ENCODE results near the gene SLC25A4. TPM values are rescaled to one million over a fixed set of nuclear protein-coding genes. Genes with fewer than 3 reads are reported as not detected.
A peak's percentile ranks its signal among the peaks of the same experiment; 100 is the strongest.

The SLC25A4 gene
- total and polyA plus RNA-seq, 12 donors = 14.0 to 42.1 (median 28.9) TPM

DNA sequence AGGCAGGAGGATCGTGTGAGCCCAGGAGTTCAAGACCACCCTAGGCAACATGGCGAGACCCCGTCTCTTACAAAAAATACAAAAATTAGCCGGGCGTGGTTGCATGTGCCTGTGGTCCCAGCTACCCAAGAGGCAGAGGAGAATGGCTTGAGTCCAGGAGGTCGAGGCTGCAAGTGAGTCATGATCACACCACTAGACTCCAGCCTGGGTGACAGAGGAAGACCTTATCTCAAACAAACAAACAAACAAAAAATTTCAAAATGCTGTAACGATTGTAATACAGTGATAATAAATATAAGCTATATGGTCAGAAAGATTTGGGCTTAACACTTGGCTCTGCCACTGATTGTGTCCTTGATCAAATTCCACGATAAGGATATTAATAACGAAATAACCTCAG is 24.2 kb downstream of the SLC25A4 start:
- no peaks in the 10 kb centered on the region for H3K27me3 ChIP-seq
- peak in 6 of 7 donors; percentile 30 to 74 (median 58) for DNase-seq
- 64 to 72% (median 67%) methylated on average over 9 of the region's 9 CpGs for WGBS, 4 donors
- no peak overlapping the region for H3K27ac ChIP-seq
- no peak overlapping the region for H3K4me3 ChIP-seq
- no peak for TF ChIP-seq POLR2A (IDR thresholded peaks at IDR 0.05)
- TF ChIP-seq, protein P1, sequence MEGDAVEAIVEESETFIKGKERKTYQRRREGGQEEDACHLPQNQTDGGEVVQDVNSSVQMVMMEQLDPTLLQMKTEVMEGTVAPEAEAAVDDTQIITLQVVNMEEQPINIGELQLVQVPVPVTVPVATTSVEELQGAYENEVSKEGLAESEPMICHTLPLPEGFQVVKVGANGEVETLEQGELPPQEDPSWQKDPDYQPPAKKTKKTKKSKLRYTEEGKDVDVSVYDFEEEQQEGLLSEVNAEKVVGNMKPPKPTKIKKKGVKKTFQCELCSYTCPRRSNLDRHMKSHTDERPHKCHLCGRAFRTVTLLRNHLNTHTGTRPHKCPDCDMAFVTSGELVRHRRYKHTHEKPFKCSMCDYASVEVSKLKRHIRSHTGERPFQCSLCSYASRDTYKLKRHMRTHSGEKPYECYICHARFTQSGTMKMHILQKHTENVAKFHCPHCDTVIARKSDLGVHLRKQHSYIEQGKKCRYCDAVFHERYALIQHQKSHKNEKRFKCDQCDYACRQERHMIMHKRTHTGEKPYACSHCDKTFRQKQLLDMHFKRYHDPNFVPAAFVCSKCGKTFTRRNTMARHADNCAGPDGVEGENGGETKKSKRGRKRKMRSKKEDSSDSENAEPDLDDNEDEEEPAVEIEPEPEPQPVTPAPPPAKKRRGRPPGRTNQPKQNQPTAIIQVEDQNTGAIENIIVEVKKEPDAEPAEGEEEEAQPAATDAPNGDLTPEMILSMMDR (IDR thresholded peaks at IDR 0.05) = no peak
- no peaks in the 10 kb centered on the region for H3K9me3 ChIP-seq (replicated peaks in 1 of 3)
- peaks cover 0 to 10% of the 10 kb centered on the region in 2 donors for H3K4me1 ChIP-seq (replicated peaks in 1 of 2)
- peaks cover 0 to 14% of the 10 kb centered on the region in 2 donors for H3K36me3 ChIP-seq (replicated peaks in 1 of 2)
- intact Hi-C loops (cut with DNase I) = no loop called here

DNA sequence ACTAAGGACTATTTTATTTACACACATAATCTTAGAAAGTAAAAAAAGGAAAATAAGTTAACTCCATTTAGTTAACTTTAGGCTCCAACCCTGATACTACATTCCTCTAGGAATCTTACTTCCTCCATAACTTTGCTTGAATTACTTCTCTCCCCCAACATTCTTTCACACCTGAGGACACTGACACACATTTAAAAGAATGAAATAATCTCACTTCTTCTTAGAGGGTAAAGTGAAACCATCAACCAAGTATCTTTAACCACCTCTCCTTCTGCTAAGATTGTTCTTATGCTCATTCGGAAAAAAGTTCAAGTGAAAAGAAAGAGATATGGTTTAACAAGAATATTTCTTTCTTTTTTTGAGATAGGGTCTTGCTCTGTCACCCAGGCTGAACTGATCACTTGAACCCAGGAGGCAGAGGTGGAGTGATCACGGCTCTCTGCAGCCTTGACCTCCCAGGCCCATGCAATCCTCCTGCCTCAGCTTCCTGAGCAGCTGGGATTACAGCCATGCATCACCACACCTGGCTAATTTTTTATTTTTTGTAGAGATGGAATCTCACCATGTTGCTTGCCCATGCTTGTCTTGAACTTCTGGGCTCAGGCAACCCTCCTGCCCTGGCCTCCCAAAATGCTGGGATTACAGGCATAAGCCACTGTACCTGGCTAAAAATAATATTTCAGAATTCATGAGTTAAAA is 28.5 kb downstream of the SLC25A4 start:
- 75 to 94% (median 82%) methylated on average over 2 of the region's 2 CpGs for WGBS, 4 donors
- no peaks in the 10 kb centered on the region for H3K27me3 ChIP-seq
- H3K36me3 ChIP-seq (replicated peaks in 1 of 2) = peaks cover 0 to 9% of the 10 kb centered on the region in 2 donors
- peaks cover 0 to 6% of the 10 kb centered on the region in 2 donors for H3K4me1 ChIP-seq (replicated peaks in 1 of 2)
- no peak overlapping the region for H3K4me3 ChIP-seq
- no peak for TF ChIP-seq POLR2A (IDR thresholded peaks at IDR 0.05)
- TF ChIP-seq, protein P1 (IDR thresholded peaks at IDR 0.05) = no peak
- no peak for DNase-seq
- no peaks in the 10 kb centered on the region for H3K9me3 ChIP-seq (replicated peaks in 1 of 3)
- H3K27ac ChIP-seq = no peak overlapping the region
- intact Hi-C loops (cut with DNase I) = no loop called here

DNA sequence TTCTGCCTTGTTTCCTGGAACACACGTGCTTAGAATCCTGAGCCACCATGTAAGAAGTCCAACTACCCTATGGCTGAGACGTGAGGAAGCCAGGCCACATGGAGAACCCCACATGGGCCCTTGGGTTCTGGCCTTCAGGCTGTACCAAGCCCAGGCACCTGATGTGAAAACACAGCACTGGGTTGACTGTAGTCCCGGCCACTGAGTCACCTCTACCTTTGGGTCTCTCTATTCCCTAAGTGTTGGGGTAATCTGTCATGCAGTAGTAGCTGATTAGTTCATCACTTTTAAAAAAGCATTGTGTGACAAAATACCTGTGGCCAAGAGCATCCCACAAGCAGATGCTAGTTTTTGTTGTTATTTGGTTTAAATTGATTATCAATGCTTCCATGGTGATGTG is 36.4 kb downstream of the SLC25A4 start:
- 88 to 93% (median 92%) methylated on average over 3 of the region's 3 CpGs for WGBS, 4 donors
- no peak overlapping the region for H3K4me3 ChIP-seq
- H3K27ac ChIP-seq = no peak overlapping the region
- TF ChIP-seq, protein P1 (IDR thresholded peaks at IDR 0.05) = no peak
- TF ChIP-seq POLR2A (IDR thresholded peaks at IDR 0.05) = no peak
- intact Hi-C loops (cut with DNase I) = no loop called here
- no peaks in the 10 kb centered on the region for H3K27me3 ChIP-seq
- H3K4me1 ChIP-seq (replicated peaks in 1 of 2) = peaks cover 0 to 6% of the 10 kb centered on the region in 2 donors
- no peak for DNase-seq
- H3K36me3 ChIP-seq (replicated peaks in 1 of 2) = peaks cover 0 to 9% of the 10 kb centered on the region in 2 donors
- H3K9me3 ChIP-seq (replicated peaks in 1 of 3) = no peaks in the 10 kb centered on the region

DNA sequence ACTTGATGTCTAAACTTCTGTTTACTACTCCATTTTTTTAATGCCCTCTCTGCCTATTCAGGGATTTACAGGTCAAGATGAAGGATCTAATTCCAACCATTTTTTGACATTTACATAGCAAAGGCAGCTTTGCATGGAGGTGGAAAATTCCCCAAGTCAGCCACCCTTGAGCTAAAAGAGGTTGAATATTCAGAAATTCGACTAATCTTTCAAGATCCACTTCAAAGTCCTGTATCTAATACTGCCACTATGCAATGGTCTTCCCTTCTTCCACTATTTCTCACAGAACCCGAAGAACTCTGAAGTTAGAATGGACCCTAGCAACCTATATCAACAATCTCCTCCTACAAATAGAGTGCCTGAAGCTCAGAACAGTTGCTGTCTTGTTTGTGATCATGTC is 39.2 kb downstream of the SLC25A4 start:
- 63 to 76% (median 65%) methylated on average over 2 of the region's 2 CpGs for WGBS, 4 donors

More for the DNA sequence above, 39.2 kb downstream of the SLC25A4 start:
- H3K9me3 ChIP-seq (replicated peaks in 1 of 3) = no peaks in the 10 kb centered on the region
- no peak overlapping the region for H3K27ac ChIP-seq
- no peak for DNase-seq
- H3K4me3 ChIP-seq = no peak overlapping the region
- intact Hi-C loops (cut with DNase I) = no loop called here
- H3K36me3 ChIP-seq (replicated peaks in 1 of 2) = no peaks in the 10 kb centered on the region
- H3K4me1 ChIP-seq (replicated peaks in 1 of 2) = peaks cover 0 to 6% of the 10 kb centered on the region in 2 donors
- H3K27me3 ChIP-seq = no peaks in the 10 kb centered on the region
- TF ChIP-seq, protein P1 (IDR thresholded peaks at IDR 0.05) = no peak
- TF ChIP-seq POLR2A (IDR thresholded peaks at IDR 0.05) = no peak
